Spleen (tissue), 11 donors: ENCODE data around the gene DNAJB1. TPM values are rescaled to one million over a fixed set of nuclear protein-coding genes. Genes with fewer than 3 reads are reported as not detected.
A peak's percentile ranks its signal among the peaks of the same experiment; 100 is the strongest.

Source experiments
- DNase-seq: peaks from one replicate; pipeline ENCODE4 v3.0.0-alpha.2; 2020
- H3K27ac ChIP-seq, 8 donors: fragments of 200-600 bp; sonication (generic) in 7 of 8; 1 replicate in 4 of 8; 2 replicates in 4 of 8; pipeline versions ENCODE4 v1.5.0 to v1.8.0; 2016 to 2021; ENCODE audit warnings: inconsistent platforms in 4 of 8, mild to moderate bottlenecking in 4 of 8, moderate library complexity in 1 of 8
- H3K27me3 ChIP-seq, 7 donors: fragments of 200-600 bp; sonication (generic) in 6 of 7; replicated peaks in 1 of 7; 1 replicate in 4 of 7; 2 replicates in 3 of 7; pipeline versions ENCODE4 v1.5.0 to v1.8.0; 2016 to 2021; ENCODE audit warnings: inconsistent platforms in 3 of 7, mild to moderate bottlenecking in 1 of 7
- H3K36me3 ChIP-seq, 6 donors: fragments of 200-600 bp; sonication (generic) in 5 of 6; 1 replicate in 4 of 6; 2 replicates in 2 of 6; pipeline versions ENCODE4 v1.5.0 to v1.8.0; 2016 to 2021; ENCODE audit warnings: inconsistent platforms in 2 of 6
- H3K4me1 ChIP-seq, 6 donors: fragments of 200-600 bp; sonication (generic) in 5 of 6; 1 replicate in 3 of 6; 2 replicates in 3 of 6; pipeline versions ENCODE4 v1.5.0 to v1.8.0; 2016 to 2021; ENCODE audit warnings: inconsistent platforms in 3 of 6
- H3K4me3 ChIP-seq, 8 donors: fragments of 200-600 bp; sonication (generic) in 7 of 8; 1 replicate in 4 of 8; 2 replicates in 4 of 8; pipeline versions ENCODE4 v1.5.0 to v1.8.0; 2016 to 2021; ENCODE audit warnings: inconsistent platforms in 4 of 8, mild to moderate bottlenecking in 4 of 8, moderate library complexity in 2 of 8
- H3K9me3 ChIP-seq, 8 donors: fragments of 200-600 bp; sonication (generic) in 7 of 8; 1 replicate in 4 of 8; 2 replicates in 4 of 8; pipeline versions ENCODE4 v1.5.0 to v1.8.0; 2016 to 2021; ENCODE audit warnings: inconsistent platforms in 4 of 8
- POLR2A ChIP-seq, 3 donors: fragments of 450-650 bp; IDR thresholded peaks; one replicate each; pipeline ENCODE4 v1.5.1; 2017; ENCODE audit warnings: antibody characterized with exemption in 3 of 3, mild to moderate bottlenecking in 1 of 3
- POLR2AphosphoS5 ChIP-seq, 3 donors: sonication (generic); formaldehyde crosslinking; IDR thresholded peaks; one replicate each; pipeline ENCODE4 v1.5.1; 2017; ENCODE audit warnings: antibody characterized with exemption in 3 of 3
- WGBS, 5 donors: extraction: QIAGEN DNeasy Blood & Tissue Kit in 3 of 5; methylation state at CpG; one replicate each; pipeline versions ENCODE4 v1.1.5 to v1.1.7; 2013 to 2018; 5-methylcytosine and 5-hydroxymethylcytosine counted together
- intact Hi-C: fragments of 100-400 bp; cut with DNase I; formaldehyde crosslinking; loops from one replicate; pipeline ENCODE4 v1.15.0; 2023; ENCODE audit warnings: low total_unique reads
- polyA plus RNA-seq, 3 donors: library from polyadenylated mRNA; stranded (reverse); fragments of 200-250 nt; gene quantifications; one replicate each; pipeline ENCODE4 v1.2.1, GENCODE V29; 2013
- total RNA-seq, 7 donors: library from RNA; depleted of rRNA in 3 of 7; stranded (reverse); fragments of >200 nt in 3 of 7; fragmentation: NEBNext Ultra II Directional in 4 of 7; extraction: Animal tissue kit (Norgen Biotek cat#: 25700) in 4 of 7; gene quantifications; one replicate each; pipeline versions ENCODE4 v1.1.0 to v1.2.1, GENCODE V29; 2016 to 2021
- TF ChIP-seq, protein P1 (sequence below), 11 experiments: fragments of 200-600 bp in 7 of 11; fragments of 450-650 bp in 4 of 11; sonication (generic) in 4 of 11; IDR thresholded peaks in 8 of 11; conservative IDR thresholded peaks in 3 of 11; 1 replicate in 7 of 11; 2 replicates in 4 of 11; pipeline versions ENCODE4 v1.4.0 to v1.8.0; 2016 to 2021; ENCODE audit warnings: antibody characterized with exemption in 11 of 11, inconsistent platforms in 4 of 11, mild to moderate bottlenecking in 1 of 11
- donor health status: healthy with polysubstance abuse.
- donor health status: DM: no; HTN: no; CAD: no; lungs with moderate emphysema.
- donor health status: DM: no; HTN: no; CAD: no.
- donor health status: Bipolar disorder and iron deficiency.
- donor health status: healthy.
- donor health status: DM: no; HTN: no; CAD: no.
- donor health status: DM: yes; HTN: yes; CAD: no.

Gene DNAJB1
- total and polyA plus RNA-seq, 10 donors = 12.6 to 157 (median 39.3) TPM

DNA sequence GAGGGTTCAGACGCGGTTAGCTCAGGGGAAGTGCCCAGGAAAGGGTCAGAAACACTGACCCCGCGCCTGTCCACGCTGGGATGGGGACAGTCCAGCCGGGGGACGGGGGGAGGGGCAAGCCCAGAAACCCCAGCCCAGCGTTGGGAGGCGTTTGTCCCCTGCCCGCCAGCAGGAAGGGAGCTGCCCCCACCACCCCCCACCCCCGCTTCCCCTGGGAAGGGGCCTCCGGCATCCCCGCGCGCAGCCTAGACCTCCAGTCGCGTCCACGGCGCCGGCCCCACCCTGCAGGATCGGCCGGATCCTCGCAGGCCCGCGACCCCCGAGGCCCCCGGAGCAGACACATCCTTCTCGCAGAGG is 22.5 kb downstream of the DNAJB1 start:
- no peaks in the 10 kb centered on the region for H3K9me3 ChIP-seq
- no peak for DNase-seq
- no peaks in the 10 kb centered on the region for H3K27me3 ChIP-seq
- H3K4me1 ChIP-seq = peaks cover 22 to 44% (median 36%) of the 10 kb centered on the region in 6 donors
- peaks cover 0 to 23% (median 7%) of the 10 kb centered on the region in 6 donors for H3K36me3 ChIP-seq
- peak overlapping the region; percentile 65 to 91 (median 72) for H3K4me3 ChIP-seq
- WGBS, 5 donors = 0 to 2% (median 1%) methylated on average over 2 to 28 of the region's 28 CpGs
- intact Hi-C loops = no loop called here
- peak overlapping the region; percentile 3 to 83 (median 75) for H3K27ac ChIP-seq
- TF ChIP-seq, protein P1, sequence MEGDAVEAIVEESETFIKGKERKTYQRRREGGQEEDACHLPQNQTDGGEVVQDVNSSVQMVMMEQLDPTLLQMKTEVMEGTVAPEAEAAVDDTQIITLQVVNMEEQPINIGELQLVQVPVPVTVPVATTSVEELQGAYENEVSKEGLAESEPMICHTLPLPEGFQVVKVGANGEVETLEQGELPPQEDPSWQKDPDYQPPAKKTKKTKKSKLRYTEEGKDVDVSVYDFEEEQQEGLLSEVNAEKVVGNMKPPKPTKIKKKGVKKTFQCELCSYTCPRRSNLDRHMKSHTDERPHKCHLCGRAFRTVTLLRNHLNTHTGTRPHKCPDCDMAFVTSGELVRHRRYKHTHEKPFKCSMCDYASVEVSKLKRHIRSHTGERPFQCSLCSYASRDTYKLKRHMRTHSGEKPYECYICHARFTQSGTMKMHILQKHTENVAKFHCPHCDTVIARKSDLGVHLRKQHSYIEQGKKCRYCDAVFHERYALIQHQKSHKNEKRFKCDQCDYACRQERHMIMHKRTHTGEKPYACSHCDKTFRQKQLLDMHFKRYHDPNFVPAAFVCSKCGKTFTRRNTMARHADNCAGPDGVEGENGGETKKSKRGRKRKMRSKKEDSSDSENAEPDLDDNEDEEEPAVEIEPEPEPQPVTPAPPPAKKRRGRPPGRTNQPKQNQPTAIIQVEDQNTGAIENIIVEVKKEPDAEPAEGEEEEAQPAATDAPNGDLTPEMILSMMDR (IDR thresholded peaks at IDR 0.05 in 8 of 11, conservative IDR thresholded peaks at IDR 0.05 in 3 of 11) = no peak
- TF ChIP-seq POLR2AphosphoS5 (IDR thresholded peaks at IDR 0.05) = no peak
- no peak for TF ChIP-seq POLR2A (IDR thresholded peaks at IDR 0.05)

DNA sequence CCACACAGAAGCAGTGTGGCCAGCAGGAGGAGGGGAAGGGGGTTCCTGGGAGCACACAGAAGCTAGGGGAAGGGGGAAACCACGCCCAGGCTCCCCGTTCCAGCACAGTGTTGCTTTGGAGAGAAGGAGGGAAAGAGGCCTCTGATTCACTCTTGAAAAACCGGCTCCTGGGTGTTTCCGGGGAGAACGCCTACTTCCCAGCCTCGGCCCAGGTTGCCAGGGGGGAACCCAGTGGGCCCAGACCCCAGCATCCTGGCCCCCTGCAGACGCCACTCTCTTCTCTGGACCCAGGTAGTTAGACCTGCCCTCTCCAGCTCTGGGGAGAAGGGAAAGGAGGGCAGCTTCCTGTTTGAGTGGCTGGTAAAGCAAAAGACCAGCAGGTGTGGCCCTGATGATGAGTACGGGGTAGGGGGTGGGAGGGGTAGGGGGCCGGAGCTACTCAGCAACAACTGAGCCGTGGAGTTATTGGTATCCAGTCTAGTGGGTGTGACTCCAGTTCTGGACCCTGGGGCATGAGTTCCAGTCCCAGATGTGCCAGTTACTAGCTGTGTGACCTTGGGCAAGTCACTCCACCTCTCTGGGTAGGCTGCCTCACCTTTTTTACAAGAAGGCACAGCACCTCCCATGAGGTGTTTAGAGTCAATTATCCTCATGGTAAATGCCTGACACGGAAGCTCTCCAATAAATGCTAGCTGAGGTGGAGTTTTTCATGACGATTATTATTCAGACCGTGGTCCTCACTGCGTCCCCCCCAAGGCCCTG is 23.1 kb downstream of the DNAJB1 start:
- intact Hi-C loops = no loop called here
- H3K4me3 ChIP-seq = peak overlapping the region; percentile 65 to 91 (median 72)
- TF ChIP-seq POLR2A (IDR thresholded peaks at IDR 0.05) = no peak
- TF ChIP-seq, protein P1 (IDR thresholded peaks at IDR 0.05 in 8 of 11, conservative IDR thresholded peaks at IDR 0.05 in 3 of 11) = no peak
- TF ChIP-seq POLR2AphosphoS5 (IDR thresholded peaks at IDR 0.05) = no peak
- H3K27me3 ChIP-seq = no peaks in the 10 kb centered on the region
- WGBS, 5 donors = 31 to 44% (median 39%) methylated on average over 11 to 14 of the region's 14 CpGs
- H3K27ac ChIP-seq = peak overlapping the region; percentile 3 to 83 (median 75)
- peaks cover 22 to 44% (median 36%) of the 10 kb centered on the region in 6 donors for H3K4me1 ChIP-seq
- no peak for DNase-seq
- H3K36me3 ChIP-seq = peaks cover 0 to 28% (median 9%) of the 10 kb centered on the region in 6 donors
- H3K9me3 ChIP-seq = no peaks in the 10 kb centered on the region

DNA sequence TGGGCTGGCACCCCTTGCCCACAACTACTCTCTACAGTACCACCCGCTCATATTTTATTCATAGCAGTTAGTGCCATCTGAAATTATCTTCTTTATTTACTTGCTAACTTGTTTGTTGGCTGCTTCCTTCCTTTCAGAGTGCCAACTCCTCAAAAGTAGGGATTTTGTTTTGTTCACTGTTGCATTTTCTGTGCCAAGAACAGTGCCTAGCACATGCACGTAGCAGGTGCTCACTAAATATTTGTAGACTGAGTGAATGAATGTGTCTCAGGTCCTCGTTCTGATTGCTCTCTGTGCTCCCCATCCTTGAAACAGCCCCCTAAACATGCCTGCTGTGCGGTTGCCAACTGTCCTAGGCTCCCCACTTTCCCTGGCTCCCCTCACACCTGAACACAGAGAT is 23.8 kb downstream of the DNAJB1 start:
- no peaks in the 10 kb centered on the region for H3K9me3 ChIP-seq
- DNase-seq = no peak
- H3K27ac ChIP-seq = peak overlapping the region in 3 of 8 donors; percentile 75 to 83 (median 79)
- TF ChIP-seq POLR2AphosphoS5 (IDR thresholded peaks at IDR 0.05) (no peak), POLR2A (IDR thresholded peaks at IDR 0.05) (no peak)
- TF ChIP-seq, protein P1 (IDR thresholded peaks at IDR 0.05 in 8 of 11, conservative IDR thresholded peaks at IDR 0.05 in 3 of 11) = no peak
- H3K4me3 ChIP-seq = peak overlapping the region in 2 of 8 donors; percentile 67 to 91
- H3K36me3 ChIP-seq = peaks cover 0 to 35% (median 12%) of the 10 kb centered on the region in 6 donors
- H3K4me1 ChIP-seq = peaks cover 22 to 44% (median 36%) of the 10 kb centered on the region in 6 donors
- 76 to 94% (median 91%) methylated on average over 4 of the region's 4 CpGs for WGBS, 5 donors
- H3K27me3 ChIP-seq = no peaks in the 10 kb centered on the region
- intact Hi-C loops = no loop called here

GRCh38 chr19:14492756-14493337 is 25.4 kb downstream of the DNAJB1 start:
- DNase-seq = no peak
- TF ChIP-seq POLR2AphosphoS5 (IDR thresholded peaks at IDR 0.05) = no peak
- TF ChIP-seq, protein P1 (IDR thresholded peaks at IDR 0.05 in 8 of 11, conservative IDR thresholded peaks at IDR 0.05 in 3 of 11) = no peak
- intact Hi-C loops = no loop called here
- 78 to 90% (median 87%) methylated on average over 5 of the region's 5 CpGs for WGBS, 5 donors
- peaks cover 22 to 39% (median 31%) of the 10 kb centered on the region in 6 donors for H3K4me1 ChIP-seq
- H3K36me3 ChIP-seq = peaks cover 0 to 51% (median 16%) of the 10 kb centered on the region in 6 donors
- H3K4me3 ChIP-seq = no peak overlapping the region
- H3K27ac ChIP-seq = no peak overlapping the region
- no peaks in the 10 kb centered on the region for H3K27me3 ChIP-seq
- no peaks in the 10 kb centered on the region for H3K9me3 ChIP-seq
